ENCODE data around the gene COX5A.
A peak's percentile ranks its signal among the peaks of the same experiment; 100 is the strongest.
"Not testable (repeated sequence)": the region's sequence is repeated elsewhere in the genome, so short reads cannot be mapped to it uniquely, and the experiment has no call there.

The COX5A gene

DNA sequence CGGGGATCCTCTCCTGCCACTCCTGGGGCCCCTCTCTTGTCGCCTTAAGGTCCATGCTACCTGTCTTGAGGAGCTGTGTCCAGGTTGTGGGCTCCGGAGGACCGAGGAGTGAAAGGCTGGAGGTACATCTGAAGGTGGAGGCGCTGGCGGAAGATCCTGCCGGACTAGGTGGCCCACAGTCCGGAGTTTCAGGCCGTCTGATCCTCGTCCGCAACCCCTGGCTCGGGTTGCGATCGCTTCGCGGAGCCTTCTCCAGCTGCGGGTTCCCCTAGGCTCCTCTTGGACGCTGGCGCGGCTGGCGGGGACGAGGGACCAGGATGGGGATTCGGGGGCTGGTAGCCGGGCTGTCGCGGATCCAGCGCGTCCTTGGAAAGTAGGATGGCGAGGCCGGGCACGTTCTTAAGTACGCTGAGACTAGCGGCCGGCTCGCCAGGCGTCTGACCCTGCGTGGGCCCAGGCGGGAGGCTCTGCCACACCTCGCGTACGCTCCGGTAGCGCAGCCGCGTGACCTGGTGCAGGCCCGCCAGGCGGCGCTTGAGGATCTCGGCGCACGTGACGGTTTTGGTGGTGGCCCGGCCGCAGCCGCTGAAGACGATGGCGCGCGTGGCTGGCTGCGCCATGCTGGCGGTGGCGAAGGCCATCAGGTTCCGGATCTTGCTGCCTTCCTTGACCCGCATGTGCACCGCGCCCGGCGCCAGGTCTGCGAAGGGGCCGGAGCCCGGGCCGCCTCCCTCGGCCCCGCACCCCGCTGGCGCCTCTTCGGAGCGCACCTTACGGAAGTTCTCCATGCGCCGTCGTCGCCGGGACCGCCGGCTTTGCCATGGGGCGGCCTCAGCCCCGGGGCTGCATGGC, 18.1 kb upstream of the COX5A start:
- DNase-seq (ENCODE audit: low spot score), result no peak

- DNase-seq (ENCODE audit: low spot score), result no peak
These were observed 17.1 kb upstream of the COX5A start for GRCh38 chr15:74955017-74955416.

- no peak for DNase-seq (ENCODE audit: low spot score)
These were observed 16.6 kb upstream of the COX5A start for GRCh38 chr15:74954515-74954914.

DNA sequence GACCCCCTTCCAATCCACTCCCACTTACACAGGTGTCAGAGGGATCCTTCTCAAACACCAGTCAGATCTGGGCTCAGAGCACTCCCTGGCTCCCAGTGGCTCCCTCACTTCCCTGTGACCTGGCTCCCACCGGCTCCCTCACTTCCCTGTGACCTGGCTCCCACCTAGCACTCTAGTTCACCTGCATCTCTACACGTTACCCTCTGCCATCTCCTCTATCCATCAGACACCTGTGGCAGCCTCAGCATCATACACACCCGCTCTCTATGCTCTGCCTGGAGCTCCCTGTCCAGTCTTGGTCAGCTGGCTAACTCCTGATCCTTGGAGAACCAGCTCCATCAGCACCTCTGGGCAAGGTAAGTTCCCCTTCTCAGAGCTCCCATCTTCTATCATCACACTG, 13.1 kb upstream of the COX5A start:
- DNase-seq (ENCODE audit: low spot score), result no peak

DNA sequence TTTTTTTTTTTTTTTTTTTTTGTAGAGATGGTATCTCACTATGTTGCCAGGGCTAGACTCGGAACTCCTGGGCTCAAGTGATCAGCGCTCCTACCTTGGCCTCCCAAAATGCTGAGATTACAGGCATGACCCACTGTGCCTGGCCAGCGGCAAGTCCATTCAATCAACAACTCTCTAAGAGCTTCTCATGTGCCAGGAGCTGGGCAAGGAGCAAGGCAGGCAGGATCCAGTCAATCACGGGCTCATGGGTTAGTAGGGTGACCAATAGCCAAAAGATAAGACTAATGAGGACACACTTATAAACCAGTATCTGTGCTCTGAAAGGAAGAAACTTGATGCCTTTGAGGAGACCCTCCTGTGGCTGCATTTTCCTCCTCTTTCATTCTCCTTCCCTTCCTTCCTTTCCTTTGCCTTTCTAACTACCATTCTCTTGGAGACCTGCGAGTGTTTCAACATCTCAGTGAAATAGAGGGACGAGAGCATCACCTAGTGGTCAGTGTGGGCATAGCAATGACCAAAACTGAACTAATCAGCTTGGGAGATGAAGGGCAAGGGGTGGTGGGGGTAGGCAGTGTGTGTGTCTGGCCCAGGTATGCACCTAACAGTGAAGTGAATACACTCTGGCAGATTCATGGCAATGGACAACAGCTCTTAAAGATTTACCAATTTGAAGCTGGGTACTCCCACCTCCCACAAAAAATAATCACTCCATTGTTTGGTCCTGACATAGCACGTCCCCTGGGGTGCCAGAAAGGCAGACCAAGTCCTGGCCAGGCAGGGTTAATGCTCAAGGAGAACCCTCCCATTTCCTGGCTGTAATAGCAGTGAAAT, 12.4 kb upstream of the COX5A start:
- peak; percentile 89 for DNase-seq (ENCODE audit: low spot score)

DNA sequence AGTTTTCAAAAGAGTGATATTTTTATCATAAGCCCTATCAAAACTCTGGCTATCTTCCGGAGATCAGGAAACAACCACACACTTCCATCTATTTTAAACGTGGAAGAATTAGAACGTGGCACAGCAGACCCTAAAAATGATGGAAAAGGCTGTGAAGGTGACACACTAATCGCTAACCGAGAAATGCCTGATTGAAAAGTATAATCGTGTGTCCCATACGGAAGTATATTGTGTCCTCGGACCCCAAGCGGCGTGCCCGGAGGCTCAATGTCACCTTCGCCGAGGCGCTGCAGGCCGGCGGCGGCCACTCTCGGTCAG, 642 bp downstream of the COX5A start:
- no peak for DNase-seq (ENCODE audit: low spot score)

- not testable (repeated sequence) for DNase-seq (ENCODE audit: low spot score)
These were observed 2.7 kb downstream of the COX5A start for GRCh38 chr15:74935193-74935592.

DNA sequence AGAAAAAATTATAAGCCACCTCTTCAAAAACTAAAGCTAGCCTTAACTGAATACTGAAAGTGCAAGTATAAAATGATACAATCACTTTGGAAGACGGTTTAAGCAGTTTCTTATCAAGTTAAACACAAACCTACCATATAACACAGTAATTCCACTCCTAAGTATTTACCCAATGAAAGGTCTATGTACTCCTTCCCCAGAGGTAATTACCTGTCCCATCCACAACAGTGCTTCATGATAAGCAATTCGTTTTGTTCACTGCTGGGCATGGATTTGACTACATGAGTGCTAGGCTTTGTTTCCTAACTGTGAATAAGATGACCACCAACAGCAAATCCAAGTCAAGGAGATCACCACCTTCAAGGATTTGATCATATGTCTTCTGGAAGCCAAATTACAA, 4.3 kb downstream of the COX5A start:
- DNase-seq (ENCODE audit: low spot score), result no peak

GRCh38 chr15:74928771-74929198, 9.1 kb downstream of the COX5A start:
- DNase-seq (ENCODE audit: low spot score), result no peak

GRCh38 chr15:74924525-74924924, 13.3 kb downstream of the COX5A start:
- no peak for DNase-seq (ENCODE audit: low spot score)

GRCh38 chr15:74920456-74920855, 17.4 kb downstream of the COX5A start:
- DNase-seq (ENCODE audit: low spot score), result no peak

GRCh38 chr15:74917676-74918075, 20.2 kb downstream of the COX5A start:
- no peak for DNase-seq (ENCODE audit: low spot score)

GRCh38 chr15:74913799-74914198, 24.1 kb downstream of the COX5A start:
- not testable (repeated sequence) for DNase-seq (ENCODE audit: low spot score)

GRCh38 chr15:74913041-74913440, 24.8 kb downstream of the COX5A start:
- no peak for DNase-seq (ENCODE audit: low spot score)

DNA sequence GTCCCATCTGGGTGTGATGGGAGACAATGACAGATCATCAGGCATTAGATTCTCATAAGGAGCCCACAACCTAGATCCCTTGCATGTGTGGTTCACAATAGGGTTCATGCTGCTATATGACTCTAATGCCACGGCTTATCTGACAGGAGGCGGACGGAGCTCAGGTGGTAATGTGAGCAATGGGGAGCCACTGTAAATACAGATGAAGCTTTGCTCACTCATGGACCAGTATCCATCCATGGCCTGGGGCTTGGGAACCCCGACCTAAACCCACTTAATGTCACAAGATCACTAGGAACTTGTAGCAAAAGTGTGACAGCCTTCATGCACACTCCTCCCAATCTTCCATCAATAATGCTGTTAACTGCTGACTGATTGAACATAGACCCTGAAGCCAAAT, 29.2 kb downstream of the COX5A start:
- DNase-seq (ENCODE audit: low spot score), result no peak

DNA sequence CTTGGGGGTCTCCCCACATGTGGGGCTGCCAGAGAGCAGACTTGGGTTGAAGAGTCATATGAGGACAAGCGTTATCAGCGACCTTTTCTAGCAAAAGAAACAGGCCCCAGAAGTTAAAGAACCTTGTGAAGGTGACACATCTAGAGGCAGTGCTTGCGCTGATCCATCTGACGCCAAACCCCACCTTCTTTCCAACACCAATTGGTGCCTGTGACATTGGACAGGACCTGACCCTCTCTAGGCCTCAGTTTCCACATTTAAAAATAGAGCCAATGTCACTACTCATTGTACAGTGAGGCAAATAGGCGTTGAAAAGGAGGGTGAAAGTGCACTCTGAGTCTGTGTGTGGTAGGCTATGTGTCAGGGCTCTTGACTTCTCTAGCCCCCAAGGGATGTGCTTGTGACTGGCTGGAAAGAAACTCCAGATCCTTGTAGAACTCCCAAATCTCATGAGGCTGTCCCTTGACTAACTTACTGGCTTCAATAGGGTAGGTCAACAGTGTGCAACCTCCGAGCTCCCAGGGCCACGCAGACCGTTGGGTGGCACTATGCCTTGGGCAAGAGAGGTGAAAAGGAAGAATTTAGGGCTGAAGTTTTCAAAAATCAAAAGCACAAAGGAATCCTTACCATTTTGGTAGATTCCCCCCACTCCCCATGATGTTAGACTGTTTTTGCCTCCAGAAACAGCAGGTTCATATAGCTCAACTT, 30.6 kb downstream of the COX5A start:
- DNase-seq (ENCODE audit: low spot score), result no peak

DNA sequence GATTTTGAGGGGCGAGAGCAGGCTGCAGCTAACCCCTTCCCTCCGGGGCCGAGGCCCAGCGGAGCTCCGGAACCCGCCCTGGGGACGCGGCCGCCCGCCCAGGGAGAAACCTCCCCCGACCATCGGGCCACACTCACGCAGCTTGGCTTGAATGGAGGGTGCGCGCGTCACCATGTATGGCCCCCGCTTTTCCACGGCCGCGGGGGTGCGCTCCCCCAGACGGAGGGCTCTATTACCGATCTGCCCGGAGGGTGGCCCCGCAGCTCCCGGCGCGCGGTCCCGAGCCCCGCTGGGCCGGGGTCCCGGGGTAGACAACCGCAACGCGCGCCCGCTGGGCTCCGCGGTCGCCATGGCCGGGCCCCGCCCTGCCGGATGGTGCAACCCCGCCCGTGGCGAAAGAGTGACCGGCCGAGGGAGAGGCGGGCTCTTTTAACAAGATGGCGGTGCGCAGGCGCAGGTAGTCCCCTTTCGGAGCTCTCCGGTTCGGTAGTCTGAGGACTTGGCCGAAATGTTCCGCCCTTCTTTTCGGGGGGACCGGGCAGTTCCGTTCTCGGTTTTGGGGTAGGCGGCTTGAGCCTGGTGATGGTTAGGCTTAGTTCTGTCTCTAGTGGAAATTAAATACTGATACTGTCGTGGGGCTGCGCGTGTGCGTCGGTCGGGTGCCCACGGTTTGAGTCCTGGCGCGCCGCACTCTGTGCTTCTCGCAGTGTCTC, 31.3 kb downstream of the COX5A start, which contains the start of gene FAM219B:
TSS of gene FAM219B (minus strand) at position 402 of the 713 bp plus-strand sequence. CDS start at position 351, 51 bp downstream.
- peak; percentile 88 for DNase-seq (ENCODE audit: low spot score)

- no peak for DNase-seq (ENCODE audit: low spot score)
These were observed 31.8 kb downstream of the COX5A start for GRCh38 chr15:74906067-74906449.

GRCh38 chr15:74904190-74904805, 33.6 kb downstream of the COX5A start:
- no peak for DNase-seq (ENCODE audit: low spot score)

DNA sequence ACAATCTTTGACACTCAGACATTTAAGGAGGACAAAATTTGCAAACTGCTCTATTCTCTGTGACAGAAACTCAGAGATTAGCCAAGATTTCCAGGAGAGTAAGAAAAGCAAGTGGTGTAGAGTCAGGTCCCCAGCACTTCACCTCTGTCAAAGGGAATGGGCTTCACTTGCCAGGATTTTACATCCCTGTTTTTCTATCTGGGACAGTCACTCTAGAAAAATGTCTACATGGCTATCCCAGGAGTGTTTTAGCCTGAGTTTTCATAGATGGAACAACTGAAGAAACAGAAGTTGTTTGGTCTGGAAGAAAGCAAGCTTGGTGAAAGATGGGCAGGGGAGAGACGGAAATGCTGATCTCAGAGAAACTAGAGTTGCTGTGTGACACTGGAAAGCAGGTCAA, 34.2 kb downstream of the COX5A start:
- DNase-seq (ENCODE audit: low spot score), result no peak

- no peak for DNase-seq (ENCODE audit: low spot score)
These were observed 35.4 kb downstream of the COX5A start for GRCh38 chr15:74902295-74903075.
